Pulmonary artery endothelial cell (primary cell): ENCODE measurements around the gene UQCRQ. TPM values are rescaled to one million over a fixed set of nuclear protein-coding genes. Genes with fewer than 3 reads are reported as not detected.

Experiments used
- DNase-seq: peaks from one replicate; pipeline ENCODE4 v3.0.0-alpha.2; 2011; ENCODE audit warnings: low read depth, low spot score
- total RNA-seq: library from RNA; depleted of rRNA; stranded (reverse); fragments of >200 nt; gene quantifications from 2 replicates; pipeline ENCODE4 v1.2.3, GENCODE V29; 2014

UQCRQ gene
- 76.3 and 96.2 TPM in 2 replicates for total RNA-seq

DNA sequence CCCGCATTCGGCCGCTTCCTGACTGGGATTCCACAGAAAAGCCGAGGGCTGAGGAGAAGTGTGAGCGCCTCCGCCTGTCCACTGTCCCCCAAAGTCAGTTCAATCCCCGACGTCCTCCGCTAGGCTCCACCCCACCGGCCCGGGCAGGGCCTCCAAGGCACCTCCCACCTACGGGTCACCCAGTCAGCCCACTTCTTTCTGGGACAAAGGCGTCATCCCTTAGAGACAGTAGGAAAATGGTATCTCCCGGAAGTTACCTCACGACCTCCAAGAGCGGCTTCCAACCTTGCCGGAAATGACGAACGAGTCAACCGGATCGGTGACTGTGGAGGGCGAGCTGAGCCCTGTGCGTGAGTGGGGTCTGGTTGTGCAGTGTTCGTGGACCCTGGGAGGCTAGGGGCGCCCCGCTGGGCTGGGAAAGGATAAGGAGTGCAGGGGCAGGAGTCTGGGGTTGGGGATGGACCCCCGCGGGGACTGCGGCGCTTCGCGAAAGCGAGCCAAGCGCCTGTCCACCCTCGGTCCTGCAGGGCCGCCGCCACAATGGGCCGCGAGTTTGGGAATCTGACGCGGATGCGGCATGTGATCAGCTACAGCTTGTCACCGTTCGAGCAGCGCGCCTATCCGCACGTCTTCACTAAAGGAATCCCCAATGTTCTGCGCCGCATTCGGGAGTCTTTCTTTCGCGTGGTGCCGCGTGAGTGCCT is at the start of gene UQCRQ, which contains the start of gene GDF9:
Gene UQCRQ, plus strand, starts transcription at position 301 of the 704 bp plus-strand sequence. Its CDS starts 240 bp downstream, at position 541.
Gene GDF9, minus strand, starts transcription at position 128 of the 704 bp plus-strand sequence. CDS start 1,936 bp downstream, outside the sequence.
- peak; percentile 99 for DNase-seq

DNA sequence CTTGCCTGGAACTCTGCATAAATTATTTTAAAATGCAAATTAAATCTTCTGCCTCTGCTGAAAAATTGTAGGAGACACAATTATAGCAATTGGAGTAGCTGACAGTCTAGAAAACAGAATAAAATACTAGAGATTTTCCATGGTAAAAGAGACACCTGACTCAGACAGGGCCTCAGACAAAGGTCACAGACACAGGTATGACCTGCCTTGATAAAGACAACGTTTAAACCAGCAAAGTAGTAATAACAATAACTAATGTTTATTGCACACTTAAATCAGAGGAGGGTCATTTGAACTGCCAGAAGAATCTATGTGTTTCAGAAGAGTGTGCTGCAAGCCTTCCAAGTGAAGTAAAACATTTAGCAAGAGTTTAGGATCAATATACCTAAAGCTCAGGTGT is 49.4 kb upstream of the UQCRQ start:
- no peak for DNase-seq

DNA sequence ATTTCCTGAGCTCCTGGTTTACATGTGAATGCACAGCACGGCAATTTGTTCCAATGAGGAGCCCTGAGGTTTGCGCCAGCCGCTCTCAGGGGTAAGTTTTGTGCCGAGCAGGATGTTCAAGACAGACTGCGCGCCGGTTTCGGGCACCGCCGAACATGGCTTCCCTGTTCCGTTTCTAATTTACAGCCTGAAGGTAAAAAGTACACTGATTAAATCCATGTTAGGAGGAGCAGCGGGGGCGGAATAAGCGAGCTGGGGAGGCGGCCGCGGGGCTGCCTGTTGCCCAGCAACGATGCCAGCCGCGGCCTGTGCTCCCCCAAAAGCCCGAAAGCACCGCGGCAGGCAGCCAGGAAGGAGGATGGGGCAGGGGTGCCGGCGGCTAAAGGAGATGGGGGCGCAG is 47.0 kb upstream of the UQCRQ start:
- no peak for DNase-seq

DNA sequence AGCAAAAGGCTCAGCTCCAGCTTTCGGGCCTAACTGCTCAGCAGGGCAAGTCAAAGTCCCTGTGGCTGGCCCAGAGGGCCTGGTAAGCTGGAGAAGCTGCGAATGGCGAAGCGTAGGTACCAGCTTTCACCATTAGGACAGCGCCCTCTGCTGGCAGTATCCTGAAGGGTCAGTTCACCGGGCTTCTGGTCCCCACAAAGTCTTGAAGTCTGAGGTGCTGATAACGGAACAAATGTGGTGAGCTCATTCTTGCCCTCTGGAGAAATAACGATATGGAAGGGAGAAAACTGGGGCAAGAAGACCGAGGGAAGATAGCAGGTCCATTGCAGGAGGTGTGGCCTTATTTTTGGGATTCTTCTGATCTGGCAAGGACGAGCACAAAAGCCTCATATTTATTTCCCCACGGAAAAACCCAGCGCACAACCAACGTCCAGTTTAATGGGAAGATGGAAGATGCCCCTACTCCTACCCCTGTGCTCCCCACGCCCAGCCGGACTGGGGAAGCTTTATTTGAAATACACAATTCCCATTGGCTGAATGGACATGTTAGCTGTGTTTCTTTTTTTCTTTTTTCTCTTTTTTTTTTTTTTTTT is 46.2 kb upstream of the UQCRQ start:
- peak; percentile 69 for DNase-seq

GRCh38 chr5:132821350-132821749 is 45.1 kb upstream of the UQCRQ start:
- no peak for DNase-seq

GRCh38 chr5:132821791-132822190 is 44.7 kb upstream of the UQCRQ start:
- no peak for DNase-seq

GRCh38 chr5:132822650-132823480 is 43.6 kb upstream of the UQCRQ start:
- no peak for DNase-seq

- no peak for DNase-seq
Measured at GRCh38 chr5:132823481-132824050, 42.9 kb upstream of the UQCRQ start.

DNA sequence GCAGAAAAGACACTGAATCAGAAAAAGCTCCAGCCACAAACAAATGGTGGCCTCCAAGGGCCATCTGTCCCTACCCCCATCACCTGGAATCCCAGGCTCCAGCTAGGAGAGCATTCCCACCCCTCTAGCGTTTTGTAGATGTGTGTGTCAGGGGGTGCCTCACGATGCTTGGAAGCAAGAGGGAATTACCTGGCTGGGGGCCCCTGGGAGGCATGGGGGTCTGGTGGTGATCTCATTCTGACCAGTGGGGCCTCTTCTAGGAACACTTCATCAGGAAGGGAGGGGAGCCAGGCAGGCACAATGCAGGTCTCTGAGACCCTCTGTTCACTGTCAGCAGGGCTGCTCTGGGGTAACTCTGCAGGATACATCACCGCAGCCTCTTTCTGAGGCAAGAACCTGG is 42.0 kb upstream of the UQCRQ start:
- DNase-seq: no peak

DNA sequence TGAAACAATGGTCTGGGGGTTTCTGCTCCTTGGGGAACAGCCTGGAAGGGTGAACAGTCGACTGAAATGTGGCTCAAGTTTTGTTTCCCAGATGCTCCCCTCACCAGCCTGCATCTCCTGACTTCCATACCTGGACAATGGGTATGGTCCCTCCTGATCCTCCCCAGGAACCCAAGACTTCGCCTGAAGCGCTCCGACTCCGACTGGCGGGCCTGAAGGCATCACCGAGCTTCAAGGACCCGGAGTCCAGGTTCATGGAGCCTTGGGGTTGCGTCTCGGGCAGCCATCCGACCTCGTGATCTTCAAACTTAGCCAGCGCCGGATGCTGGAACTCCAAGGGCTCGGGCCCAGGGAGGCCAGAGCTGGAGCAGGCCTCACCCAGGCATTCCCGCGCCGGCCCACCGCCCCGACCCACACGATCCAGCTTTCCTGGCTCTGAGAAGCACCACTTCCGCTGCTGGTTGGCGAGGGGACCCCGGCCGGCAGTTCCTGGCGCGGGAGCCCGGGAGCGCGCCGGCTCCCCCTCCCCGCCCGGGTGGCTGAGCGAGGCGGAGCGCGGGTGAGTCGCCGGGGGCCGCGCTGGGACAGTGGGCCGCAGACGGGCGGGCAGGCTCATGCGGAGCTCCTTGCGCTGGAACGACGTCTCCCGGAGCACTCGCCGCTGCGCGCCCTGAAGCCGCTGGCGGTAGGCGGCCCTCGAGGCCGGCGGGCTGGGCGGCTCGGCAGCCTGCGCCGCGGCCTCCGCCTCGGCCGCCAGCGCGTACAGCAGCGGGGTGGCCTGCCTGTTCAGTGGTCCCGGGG is 41.2 kb upstream of the UQCRQ start:
- no peak for DNase-seq

- no peak for DNase-seq
Measured at GRCh38 chr5:132825834-132826391, 40.5 kb upstream of the UQCRQ start.

DNA sequence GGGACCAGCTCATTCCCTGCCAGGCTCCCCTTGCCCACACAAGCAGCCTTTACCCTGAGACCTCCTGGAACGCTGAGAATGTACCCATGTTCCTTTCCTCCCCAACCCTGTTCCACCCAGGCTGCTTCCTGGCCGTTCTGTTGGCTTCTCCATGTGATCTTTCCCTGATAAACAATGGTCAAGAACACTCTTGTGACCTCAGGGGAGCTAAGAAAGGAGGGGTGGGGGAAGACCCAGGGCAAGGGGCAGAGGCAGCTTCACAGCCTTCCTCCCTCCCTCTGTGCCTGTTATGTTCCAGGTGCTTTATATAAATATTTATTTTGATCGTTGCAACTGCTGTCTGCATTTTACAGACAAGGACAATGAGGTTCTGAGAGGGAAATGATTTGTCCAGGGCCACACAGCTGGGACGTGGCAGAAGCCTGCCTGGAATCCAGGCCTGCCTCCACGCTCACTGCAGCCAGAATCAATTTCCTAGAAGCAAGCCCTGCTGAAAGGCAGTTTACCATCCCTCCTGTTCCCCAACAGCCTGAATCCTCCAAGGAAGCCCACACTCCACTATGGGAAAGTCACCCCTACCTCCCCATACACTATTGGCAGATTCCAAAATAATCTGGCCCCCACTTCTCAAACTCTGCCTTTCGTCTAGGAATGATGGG is 39.9 kb upstream of the UQCRQ start:
- DNase-seq: no peak

- DNase-seq: no peak
Measured at GRCh38 chr5:132827943-132828673, 38.3 kb upstream of the UQCRQ start.

DNA sequence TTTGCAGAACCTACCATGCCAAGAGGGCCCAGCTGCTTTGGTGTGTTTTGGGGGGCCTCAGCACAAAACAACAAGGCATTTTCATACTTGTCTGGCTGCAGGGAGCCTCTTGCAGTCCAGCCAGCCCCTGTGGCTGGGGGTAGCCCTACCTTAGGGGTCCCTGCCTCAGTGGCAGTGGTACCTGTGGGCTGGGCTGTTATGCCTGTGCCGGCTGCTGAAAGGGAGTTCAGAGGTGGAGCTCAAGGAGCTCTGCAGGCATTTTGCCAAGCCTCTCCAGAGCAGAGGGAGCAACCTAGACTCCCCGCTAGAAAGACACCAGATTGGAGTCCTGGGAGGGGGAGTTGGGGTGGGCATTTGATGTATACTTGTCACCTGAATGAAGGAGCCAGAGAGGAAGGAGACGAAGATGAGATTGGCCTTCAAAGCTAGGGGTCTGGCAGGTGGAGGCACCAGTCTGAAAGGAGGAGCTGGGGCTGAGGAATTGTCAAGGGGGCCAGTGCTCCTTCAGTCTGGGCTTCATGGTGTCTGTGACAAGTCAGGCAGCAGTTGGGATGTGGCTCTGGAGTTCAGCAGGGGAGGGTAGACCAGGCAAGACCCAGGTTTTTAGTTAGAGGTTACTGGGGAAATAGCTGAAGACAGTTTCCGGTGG is 37.5 kb upstream of the UQCRQ start:
- no peak for DNase-seq

GRCh38 chr5:132829742-132830435 is 36.6 kb upstream of the UQCRQ start:
- DNase-seq: peak; percentile 24

GRCh38 chr5:132830436-132831094 is 35.9 kb upstream of the UQCRQ start, which contains the start of gene SHROOM1:
Gene SHROOM1 (minus strand): TSS chr5:132830647. CDS start chr5:132826140, 4,507 bp downstream.
- no peak for DNase-seq

DNA sequence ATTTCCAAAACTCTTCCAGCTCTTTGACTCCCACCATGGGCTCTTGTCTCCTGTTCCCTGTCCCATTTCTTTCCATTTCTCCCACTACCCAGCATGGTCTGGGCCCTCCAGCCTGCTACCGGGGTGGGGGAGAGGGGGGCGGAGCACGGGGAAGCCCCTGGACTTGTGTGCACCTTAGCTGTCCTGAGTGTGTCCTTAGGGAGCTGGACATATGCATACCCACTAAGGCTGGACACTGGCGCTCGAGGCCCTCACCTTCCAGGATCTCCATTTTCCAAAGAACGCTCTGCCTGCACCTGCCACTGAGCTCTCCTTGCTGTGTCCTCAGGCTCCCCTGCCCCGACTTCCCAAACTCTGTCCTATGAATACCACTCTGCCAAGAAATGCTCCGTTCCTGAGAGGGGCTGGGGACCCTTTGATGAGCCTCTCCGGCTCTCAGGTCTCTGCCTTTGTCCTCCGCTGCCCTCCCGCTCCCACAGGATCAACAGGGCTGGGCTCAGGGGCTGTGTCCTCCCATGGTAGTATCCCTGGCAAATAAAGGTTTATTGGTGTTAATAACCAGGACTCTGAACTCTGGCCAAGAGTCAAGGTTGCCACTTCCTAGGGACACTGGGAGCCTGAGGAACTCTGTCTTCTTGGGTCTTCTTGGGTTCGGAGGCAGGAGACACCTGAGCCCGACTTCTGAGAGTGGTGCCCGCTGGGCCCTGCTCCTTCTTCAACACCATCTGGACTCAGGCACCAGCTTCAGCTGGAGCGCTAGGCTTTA is 35.2 kb upstream of the UQCRQ start:
- no peak for DNase-seq
